Measurements from ENCODE around the gene SYT10. TPM values are rescaled to one million over a fixed set of nuclear protein-coding genes. Genes with fewer than 3 reads are reported as not detected.

SYT10 gene
- total RNA-seq, 1 experiment from 2014 or later, result 0.70 TPM

- Histone ChIP-seq H3K18ac (ENCODE audit: insufficient read length, low read depth, low read length) (no peak overlapping the region), H2BK120ac (ENCODE audit: low read depth, low read length, poor library complexity, severe bottlenecking) (no peak overlapping the region), H3K79me2 (ENCODE audit: insufficient read depth, low read length) (no peaks in the 10 kb centered on the region), H3K9ac (ENCODE audit: extremely low read depth, insufficient read length, low read length) (no peak overlapping the region), H3K4ac (ENCODE audit: low read depth, low read length) (no peak overlapping the region), H2AFZ (ENCODE audit: low read length) (no peak overlapping the region), H2AK5ac (ENCODE audit: insufficient read length, low read length) (no peak overlapping the region), H3K79me1 (ENCODE audit: insufficient read depth, low read depth, low read length, poor library complexity, severe bottlenecking) (no peaks in the 10 kb centered on the region), H3K14ac (ENCODE audit: insufficient read depth, low read length) (no peak overlapping the region), H3K27me3 (ENCODE audit: insufficient read depth, low read length) (no peaks in the 10 kb centered on the region), H4K20me1 (ENCODE audit: control insufficient read depth, insufficient read depth, insufficient read length) (no peaks in the 10 kb centered on the region), H3K23me2 (ENCODE audit: insufficient read length, low read depth, low read length, poor library complexity, severe bottlenecking) (no peaks in the 10 kb centered on the region), H3K4me1 (ENCODE audit: insufficient read depth, low read length) (no peaks in the 10 kb centered on the region), H3K56ac (ENCODE audit: insufficient read length, low read depth, low read length) (no peak overlapping the region), H2BK15ac (ENCODE audit: low read depth, low read length) (no peak overlapping the region), H4K91ac (ENCODE audit: insufficient read length, low read depth, low read length) (no peak overlapping the region), H3K27ac (ENCODE audit: insufficient read length, low read depth, low read length) (no peak overlapping the region), H2BK20ac (ENCODE audit: low read depth, low read length, poor library complexity, severe bottlenecking) (no peak overlapping the region), H3T11ph (ENCODE audit: low read length) (no peak overlapping the region), H2BK5ac (ENCODE audit: insufficient read length, low read length) (no peak overlapping the region), H4K8ac (replicated peaks; ENCODE audit: insufficient read length, low read depth, low read length) (no peak overlapping the region), H3K9me3 (ENCODE audit: control insufficient read depth, low read depth, low read length) (no peaks in the 10 kb centered on the region), H4K5ac (ENCODE audit: insufficient read length, low read depth, low read length) (no peak overlapping the region), H2BK12ac (ENCODE audit: insufficient read length, low read depth, low read length) (no peak overlapping the region), H3K23ac (ENCODE audit: insufficient read length, low read depth, low read length) (no peak overlapping the region), H3K4me2 (ENCODE audit: insufficient read depth, insufficient read length, low read length) (no peak overlapping the region)
- DNase-seq, result no peak
- H3K4me1 Mint-ChIP-seq, result no peaks in the 10 kb centered on the region
- H3K9me3 Mint-ChIP-seq, result no peaks in the 10 kb centered on the region; a peak in 1 of 5 replicates
- H3K4me3 Mint-ChIP-seq, result no peak overlapping the region
- no peaks in the 10 kb centered on the region for H3K36me3 Mint-ChIP-seq (ENCODE audit: insufficient read depth in 1 of 3, low read depth in 3 of 3)
- no peaks in the 10 kb centered on the region; the same call in 1 of the 2 replicates for H3K27me3 Mint-ChIP-seq (ENCODE audit: low read depth)
- no CpG with 5 or more reads among the region's 1 CpG for WGBS (ENCODE audit: extremely low coverage, insufficient read length, low lambda C conversion rate)
- TF ChIP-seq CTCF (conservative IDR thresholded peaks at IDR 0.05), result no peak
- no peak overlapping the region for H3K27ac Mint-ChIP-seq
Measured at GRCh38 chr12:33476058-33476457, 36.4 kb upstream of the SYT10 start.
